H1 (cell line): ENCODE results near the gene DNAJC28. TPM values are rescaled to one million over a fixed set of nuclear protein-coding genes. Genes with fewer than 3 reads are reported as not detected.

ENCODE experiments used
- SAP30 ChIP-seq: fragments of 300-600 bp; sonication (generic); IDR thresholded peaks from 2 replicates; pipeline ENCODE4 v1.7.1; 2012; ENCODE audit warnings: low read length, moderate library complexity, mild to moderate bottlenecking, inconsistent platforms; ENCODE audit not compliant: insufficient read depth, insufficient replicate concordance
- polyA plus RNA-seq, 7 experiments: library from polyadenylated mRNA; depleted of rRNA in 3 of 7; stranded (reverse) in 5 of 7; unstranded in 2 of 7; fragments of >200 nt in 5 of 7; fragments of 200-250 nt in 2 of 7; gene quantifications; 1 replicate in 5 of 7; 2 replicates in 1 of 7; 4 replicates in 1 of 7; pipeline versions ENCODE4 v1.2.1 to v1.2.3, GENCODE V29; 2011 to 2013; ENCODE audit warnings: missing spikeins in 2 of 7, mixed read lengths in 2 of 7
- total RNA-seq: library from RNA; stranded (reverse); fragmentation: NEBNext Ultra II Directional; extraction: Animal tissue kit (Norgen Biotek cat#: 25700); gene quantifications from 2 replicates; pipeline ENCODE4 v1.2.1, GENCODE V29; 2021

DNAJC28 gene
- total and polyA plus RNA-seq, 2 of the 8 experiments (the other 6 are each of a cell fraction or from before 2014, with no cell fraction given) = 0.97 to 4.3 TPM

DNA sequence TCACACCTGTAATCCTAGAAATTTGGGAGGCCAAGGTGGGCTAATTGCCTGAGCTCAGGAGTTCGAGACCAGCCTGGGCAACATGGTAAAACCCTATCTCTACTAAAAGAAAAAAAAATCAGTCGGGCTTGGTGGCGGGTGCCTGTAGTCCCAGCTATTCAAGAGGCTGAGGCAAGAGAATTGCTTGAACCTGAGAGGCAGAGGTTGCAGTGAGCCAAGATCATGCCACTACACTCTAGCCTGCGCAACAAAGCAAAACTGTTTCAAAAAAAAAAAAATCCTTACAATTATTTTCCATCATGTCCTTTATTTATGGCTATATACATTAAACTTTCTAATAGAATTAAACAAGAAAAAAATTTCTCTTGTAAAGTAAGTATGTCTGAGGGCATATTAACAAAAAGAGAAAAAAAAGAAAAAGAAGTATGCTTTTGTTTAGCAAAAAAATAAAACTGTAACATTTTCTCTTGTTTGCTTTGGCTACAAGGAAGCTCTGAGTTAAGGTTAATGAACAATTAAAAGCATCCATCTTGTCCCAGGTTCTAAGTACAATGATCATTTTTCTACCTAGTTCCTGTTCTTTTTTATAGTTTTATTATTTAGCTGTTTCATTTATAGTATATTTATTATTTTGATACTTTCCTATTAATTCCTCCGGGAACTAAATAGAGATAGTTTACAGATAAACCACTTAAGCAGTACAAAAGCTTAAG lies 29.8 kb downstream of the DNAJC28 start (continued):
- TF ChIP-seq SAP30 = no peak
